Measurements from ENCODE around the gene AP3D1.
"Not testable (repeated sequence)": the region's sequence is repeated elsewhere in the genome, so short reads cannot be mapped to it uniquely, and the experiment has no call there.

The AP3D1 gene

GRCh38 chr19:2151339-2152229 lies at the start of gene AP3D1:
Gene AP3D1, minus strand, starts transcription at chr19:2151566. Its CDS starts 232 bp downstream, at chr19:2151334.
- DNase-seq (ENCODE audit: low spot score), result peak; percentile 100

GRCh38 chr19:2200624-2201294 lies 49.4 kb upstream of the AP3D1 start:
- not testable (repeated sequence) for DNase-seq (ENCODE audit: low spot score)

- DNase-seq (ENCODE audit: low spot score), result no peak
Measured at GRCh38 chr19:2199861-2200623, 48.7 kb upstream of the AP3D1 start.

- DNase-seq (ENCODE audit: low spot score), result no peak
Measured at GRCh38 chr19:2199215-2199614, 47.8 kb upstream of the AP3D1 start.

- DNase-seq (ENCODE audit: low spot score), result no peak
Measured at GRCh38 chr19:2198317-2198716, 47.0 kb upstream of the AP3D1 start.

- no peak for DNase-seq (ENCODE audit: low spot score)
Measured at GRCh38 chr19:2197270-2197669, 45.9 kb upstream of the AP3D1 start.

GRCh38 chr19:2195914-2196313 lies 44.5 kb upstream of the AP3D1 start:
- no peak for DNase-seq (ENCODE audit: low spot score)

- no peak for DNase-seq (ENCODE audit: low spot score)
Measured at GRCh38 chr19:2195361-2195760, 44.0 kb upstream of the AP3D1 start.

GRCh38 chr19:2194513-2195078 lies 43.2 kb upstream of the AP3D1 start:
- DNase-seq (ENCODE audit: low spot score), result no peak

DNA sequence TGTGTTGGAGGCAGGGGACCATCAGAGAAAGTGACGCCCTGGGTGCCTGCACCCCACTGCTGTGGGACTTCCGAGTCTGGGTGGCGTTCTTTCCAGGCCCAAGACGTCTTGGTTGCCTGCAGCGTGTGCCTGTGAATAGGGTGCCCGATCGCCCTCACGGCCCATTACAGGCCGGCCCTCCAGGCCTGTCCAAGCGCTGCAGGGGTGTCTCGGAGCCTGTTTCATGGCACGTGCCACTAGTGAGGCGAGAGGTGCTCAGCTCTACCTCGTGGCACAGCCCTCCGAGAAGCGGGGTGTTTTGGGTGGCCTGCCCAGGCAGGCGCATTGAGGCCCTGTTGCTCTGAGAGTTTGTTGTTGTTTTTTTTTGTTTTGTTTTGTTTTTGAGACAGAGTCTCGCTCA lies 42.4 kb upstream of the AP3D1 start:
- no peak for DNase-seq (ENCODE audit: low spot score)

GRCh38 chr19:2192862-2193261 lies 41.5 kb upstream of the AP3D1 start:
- DNase-seq (ENCODE audit: low spot score), result no peak

DNA sequence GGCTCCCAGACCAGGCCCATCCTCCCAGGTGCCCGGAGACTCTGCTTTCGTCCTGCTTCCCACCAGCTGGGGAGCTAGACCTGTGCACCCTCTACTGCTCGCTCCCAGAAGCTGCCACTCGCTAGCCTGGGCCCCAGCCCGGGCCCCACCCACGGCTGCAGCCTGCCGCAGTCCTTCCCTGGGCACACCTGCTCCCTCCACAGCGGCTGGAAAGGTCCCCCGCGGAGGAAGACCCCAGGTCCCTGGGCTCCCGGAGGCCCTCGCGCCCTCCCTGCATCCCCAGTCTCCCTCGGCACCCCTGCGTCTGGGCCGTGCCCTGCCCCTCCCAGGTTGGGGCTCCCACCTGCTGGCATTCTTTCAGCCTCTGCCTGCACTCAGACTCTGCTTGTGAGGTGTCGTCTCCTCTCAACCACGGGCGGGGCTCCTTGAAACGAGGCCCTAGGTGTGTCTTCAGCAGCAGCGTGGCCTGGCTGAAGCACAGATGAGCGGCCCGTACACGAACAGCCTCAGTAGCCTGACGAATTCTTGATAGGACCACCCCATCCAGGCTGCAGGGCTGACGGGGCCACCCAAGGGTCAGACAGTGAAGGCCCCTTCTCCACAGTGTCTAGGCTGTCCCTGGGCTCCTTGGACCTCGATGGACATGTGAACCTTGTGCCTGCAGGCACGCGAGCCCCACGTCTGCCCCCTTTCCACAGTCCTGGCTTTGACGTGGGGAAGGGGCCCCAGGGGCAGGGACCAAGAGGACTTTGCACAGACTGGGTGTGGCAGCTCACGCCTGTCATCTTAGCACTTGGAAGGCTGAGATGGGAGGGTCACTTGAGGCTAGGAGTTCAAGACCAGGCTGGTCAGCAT lies 40.3 kb upstream of the AP3D1 start:
- no peak for DNase-seq (ENCODE audit: low spot score)

DNA sequence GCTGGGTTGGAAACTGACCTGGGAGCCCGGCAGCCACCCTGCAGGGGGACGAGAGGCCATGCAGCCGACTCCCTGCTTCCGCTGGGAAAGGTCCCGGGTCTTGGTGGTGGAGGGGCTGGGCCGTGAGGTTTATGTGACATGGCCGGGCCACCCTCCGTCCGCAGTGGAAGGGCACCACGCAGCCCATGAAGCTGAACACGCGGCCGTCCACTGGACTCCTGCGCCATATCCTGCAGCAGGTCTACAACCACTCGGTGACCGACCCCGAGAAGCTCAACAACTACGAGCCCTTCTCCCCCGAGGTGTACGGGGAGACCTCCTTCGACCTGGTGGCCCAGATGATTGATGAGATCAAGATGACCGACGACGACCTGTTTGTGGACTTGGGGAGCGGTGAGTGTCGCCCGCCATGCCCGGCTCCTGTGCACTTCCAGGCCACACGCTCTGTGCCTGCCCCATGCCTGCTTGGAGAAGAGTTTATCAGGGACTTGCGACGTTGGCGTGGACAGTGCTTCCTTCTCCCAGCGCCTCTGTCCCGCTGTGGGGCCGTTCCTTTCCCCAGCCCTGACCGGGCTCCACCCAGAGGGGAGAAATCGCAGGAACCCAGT lies 39.6 kb upstream of the AP3D1 start:
- DNase-seq (ENCODE audit: low spot score), result no peak

GRCh38 chr19:2189880-2190279 lies 38.5 kb upstream of the AP3D1 start:
- no peak for DNase-seq (ENCODE audit: low spot score)

DNA sequence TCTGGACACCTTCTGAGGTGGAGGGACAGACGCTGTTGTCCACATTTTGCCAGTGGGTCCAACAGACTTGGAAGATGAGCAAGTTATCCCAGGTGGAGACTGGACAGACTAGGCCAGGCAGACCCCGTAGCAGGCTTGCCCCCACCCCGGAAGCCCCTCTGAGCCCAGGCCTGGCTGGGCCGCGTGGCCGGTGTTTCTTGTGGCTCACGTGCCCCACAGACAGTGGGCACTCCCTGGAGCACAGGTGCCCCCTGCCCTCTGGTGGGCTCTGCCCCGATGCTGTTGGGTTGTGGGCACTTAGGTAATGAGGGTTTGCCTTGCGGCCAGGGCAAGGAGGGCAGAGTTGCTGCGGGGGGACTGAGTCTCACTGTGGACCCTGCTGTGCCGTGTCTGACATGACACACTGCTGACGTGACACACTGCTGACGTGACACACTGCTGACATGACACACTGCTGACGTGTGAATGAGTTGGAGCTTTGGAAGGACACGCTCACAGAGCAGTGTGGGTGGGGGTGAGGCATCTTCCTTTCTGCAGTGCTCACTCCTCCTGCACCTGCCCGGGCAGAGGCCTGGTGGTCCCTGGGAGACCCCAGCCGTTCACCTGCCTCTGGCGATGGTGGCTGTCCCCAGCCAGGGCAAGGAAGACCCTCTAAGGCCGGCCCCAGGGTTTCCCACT lies 37.5 kb upstream of the AP3D1 start:
- no peak for DNase-seq (ENCODE audit: low spot score)

DNA sequence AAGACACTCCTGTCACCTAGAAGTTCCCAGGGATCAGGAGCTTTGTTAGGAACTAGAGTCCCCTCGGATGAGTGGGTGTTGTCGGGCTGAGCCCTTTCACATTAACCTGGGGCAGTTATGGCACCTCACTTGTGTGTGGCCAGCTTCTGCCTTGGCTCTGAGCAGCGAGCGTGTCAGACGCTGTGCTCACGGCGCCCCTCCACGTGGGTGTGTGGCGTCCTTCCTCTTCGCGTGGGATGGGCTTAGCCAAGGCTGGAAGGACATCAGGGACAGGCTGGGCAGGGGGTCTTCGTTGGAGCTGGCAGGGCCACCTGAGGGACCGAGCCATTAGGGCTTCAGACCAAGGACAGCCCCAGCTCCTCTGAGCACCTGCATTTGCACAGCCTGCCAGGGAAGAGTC lies 35.8 kb upstream of the AP3D1 start:
- no peak for DNase-seq (ENCODE audit: low spot score)

DNA sequence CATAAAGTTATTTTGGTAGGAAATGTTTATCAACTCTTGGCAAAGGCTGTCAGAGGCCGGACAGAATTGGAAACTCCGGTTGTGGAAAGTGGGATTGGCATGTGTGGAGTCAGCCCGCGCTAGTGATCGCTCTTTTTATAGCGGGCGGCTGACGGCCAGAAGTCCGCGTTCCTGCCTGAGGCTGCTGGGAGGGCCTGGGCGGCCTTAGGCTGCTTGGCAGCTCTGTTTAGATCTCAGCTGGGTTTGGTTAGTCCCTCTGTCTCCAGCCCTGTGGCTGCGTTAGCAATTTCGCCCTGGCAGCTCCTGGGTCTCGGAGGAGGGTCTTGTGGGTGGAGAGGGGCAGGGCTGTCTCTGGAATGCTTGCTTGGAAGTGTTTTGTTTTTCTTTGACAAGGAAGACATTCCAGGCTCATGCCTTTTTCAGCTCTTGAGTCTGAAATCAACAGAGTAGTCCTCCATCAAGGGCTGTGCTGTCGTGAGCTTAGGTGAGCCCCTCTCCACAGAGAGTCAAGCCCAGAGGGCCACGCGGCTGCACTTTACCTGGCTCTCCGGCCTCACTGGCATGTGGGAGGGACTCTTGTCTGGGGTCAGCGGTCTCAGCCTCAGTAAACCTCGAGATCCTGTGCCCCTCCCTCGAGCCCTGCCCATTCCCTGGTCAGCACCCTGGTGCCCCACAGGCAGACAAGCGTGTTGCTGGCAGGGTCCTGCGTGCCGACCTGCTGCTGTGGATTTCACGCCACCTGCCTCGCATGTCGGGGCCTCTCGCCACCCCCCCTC lies 34.9 kb upstream of the AP3D1 start:
- peak; percentile 6 for DNase-seq (ENCODE audit: low spot score)

DNA sequence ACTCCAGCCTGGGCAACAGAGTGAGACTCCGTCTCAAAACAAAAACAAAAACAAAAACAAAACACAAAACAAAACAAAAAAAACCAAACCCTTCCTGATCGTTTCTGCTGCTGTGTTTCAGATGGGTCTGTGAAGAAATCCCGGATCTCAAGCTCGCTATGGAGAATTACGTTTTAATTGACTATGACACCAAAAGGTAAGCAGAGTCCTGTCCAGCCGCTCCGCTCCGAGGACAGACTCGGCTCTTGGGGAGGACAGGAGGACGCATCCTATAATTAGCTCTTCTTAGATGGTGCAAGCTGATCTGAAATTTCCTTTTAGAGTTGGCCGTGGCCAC lies 34.3 kb upstream of the AP3D1 start:
- DNase-seq (ENCODE audit: low spot score), result no peak

DNA sequence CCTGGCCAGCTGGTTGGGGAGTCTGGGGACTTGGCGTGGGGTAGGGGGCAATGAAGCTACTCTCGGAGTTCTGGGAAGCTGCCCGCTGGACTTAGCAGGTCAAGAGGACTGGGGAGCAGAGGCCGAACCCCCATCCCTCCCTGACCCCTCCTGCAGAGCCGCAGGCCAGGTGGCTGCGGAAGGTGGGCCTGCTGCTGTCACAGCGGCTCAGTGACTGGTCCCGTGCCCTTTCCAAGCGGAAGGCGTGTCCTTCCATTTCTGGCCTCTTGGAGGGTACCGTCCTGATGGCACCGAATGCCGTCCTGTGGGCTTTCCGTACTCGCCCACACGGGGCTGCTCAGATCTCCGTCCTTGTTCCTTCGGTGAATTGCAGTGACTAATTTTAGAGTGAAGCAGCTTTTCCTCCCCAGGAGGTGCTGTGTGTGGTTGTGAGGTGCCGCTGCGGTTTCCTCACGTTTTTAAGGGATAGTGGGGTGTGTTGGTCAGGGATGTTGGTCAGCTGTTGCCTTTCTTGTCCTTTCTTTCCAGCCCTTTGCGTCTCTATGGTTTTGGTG lies 33.1 kb upstream of the AP3D1 start:
- no peak for DNase-seq (ENCODE audit: low spot score)

Measured in kidney tubule cell (primary cell).